ENCODE measurements around the gene RHOXF1.

- no peak for TF ChIP-seq POLR2A (IDR thresholded peaks at IDR 0.05)
- TF ChIP-seq CTCF (IDR thresholded peaks at IDR 0.05), result no peak
Observed at GRCh38 chrX:120087289-120088017, 28.3 kb downstream of the RHOXF1 start.
